GM19395 (cell line): ENCODE results near the gene WTAP.
A peak's percentile ranks its signal among the peaks of the same experiment; 100 is the strongest.
"Not testable (repeated sequence)": the region's sequence is repeated elsewhere in the genome, so short reads cannot be mapped to it uniquely, and the experiment has no call there.

Experiments
- ATAC-seq: cut with Tn5 transposase; IDR thresholded peaks from one replicate; pipeline ENCODE4 v1.9.1; 2021; ENCODE audit warnings: mild to moderate bottlenecking, moderate library complexity; ENCODE audit not compliant: unreplicated experiment

WTAP gene

GRCh38 chr6:159761129-159761872 is 34.0 kb downstream of the WTAP start:
- peak; percentile 1 for ATAC-seq

DNA sequence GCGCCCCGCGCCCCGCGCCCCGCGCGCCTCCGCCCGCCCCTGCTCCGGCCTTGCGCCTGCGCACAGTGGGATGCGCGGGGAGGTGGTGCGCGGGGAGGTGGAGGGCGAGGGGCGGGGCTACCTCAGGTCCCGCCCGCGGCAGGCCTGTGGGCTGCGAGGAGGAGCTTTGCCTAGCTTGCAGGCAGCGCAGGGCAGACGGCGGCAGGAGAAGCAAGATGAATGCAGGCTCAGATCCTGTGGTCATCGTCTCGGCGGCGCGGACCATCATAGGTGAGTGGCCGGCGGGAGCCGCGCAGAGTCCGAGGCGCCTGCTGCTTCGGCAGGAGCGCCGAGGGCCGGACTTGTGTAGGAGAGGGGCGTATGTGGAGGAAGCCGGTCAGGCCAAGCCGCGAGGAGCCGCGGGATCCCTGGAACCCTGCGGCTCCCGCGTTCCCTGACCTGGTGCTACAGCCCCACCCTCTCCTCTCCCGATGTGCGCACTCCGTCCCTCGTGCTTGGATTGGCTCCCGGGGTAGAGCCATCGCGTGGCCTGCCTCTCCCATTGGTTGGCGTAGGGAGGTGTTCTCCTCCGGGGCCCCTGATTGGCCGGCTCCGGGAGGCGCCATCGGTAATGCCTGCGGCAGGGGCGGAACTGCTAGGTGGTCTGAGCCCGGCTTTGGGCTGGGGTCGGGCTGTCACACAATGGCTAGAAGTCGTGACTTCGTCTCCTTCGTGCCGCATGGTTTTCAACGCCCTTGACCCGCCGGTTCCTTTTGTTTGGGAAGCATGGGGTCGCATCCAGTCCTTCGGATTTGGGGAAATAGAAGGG is 34.8 kb downstream of the WTAP start, which contains the start of gene ACAT2:
Gene ACAT2, plus strand, starts transcription at position 173 of the 808 bp plus-strand sequence. Its CDS starts 43 bp downstream, at position 216.
- peak; percentile 99 for ATAC-seq

DNA sequence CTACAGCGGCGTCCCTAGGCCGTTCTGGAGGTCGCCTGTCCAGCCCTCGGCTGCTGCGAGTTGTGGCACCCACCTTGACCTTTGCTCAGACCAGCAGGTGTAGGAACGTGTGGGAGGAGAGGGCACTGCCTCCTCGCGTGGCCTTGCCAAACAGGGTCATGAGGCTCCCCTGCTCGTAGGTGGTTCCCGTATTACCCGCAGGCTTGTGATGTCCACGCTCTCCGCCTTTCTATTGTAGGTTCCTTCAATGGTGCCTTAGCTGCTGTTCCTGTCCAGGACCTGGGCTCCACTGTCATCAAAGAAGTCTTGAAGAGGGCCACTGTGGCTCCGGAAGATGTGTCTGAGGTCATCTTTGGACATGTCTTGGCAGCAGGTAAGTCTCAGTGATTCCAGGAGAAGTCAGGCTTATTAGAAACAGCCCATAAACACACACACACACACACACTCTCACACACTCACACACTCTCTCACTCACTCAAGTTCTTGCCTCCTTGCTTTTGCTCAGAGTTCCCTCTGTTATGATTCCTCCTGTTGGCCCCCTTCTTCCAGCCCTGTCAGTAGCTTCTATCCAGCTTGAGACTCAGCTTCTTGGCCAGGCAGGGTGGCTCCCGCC is 35.5 kb downstream of the WTAP start:
- peak; percentile 21 for ATAC-seq

DNA sequence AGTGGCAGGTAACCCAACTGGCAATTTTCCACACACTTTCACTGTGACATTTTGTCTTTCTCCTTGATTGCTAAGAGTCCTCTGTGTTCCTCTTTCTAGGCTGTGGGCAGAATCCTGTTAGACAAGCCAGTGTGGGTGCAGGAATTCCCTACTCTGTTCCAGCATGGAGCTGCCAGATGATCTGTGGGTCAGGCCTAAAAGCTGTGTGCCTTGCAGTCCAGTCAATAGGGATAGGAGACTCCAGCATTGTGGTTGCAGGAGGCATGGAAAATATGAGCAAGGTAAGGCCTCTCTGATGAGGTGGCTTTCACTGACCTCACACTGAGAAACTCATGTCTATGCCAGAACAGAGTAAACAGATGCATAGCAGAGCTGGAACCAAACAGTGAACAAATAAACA is 39.6 kb downstream of the WTAP start:
- no peak for ATAC-seq

DNA sequence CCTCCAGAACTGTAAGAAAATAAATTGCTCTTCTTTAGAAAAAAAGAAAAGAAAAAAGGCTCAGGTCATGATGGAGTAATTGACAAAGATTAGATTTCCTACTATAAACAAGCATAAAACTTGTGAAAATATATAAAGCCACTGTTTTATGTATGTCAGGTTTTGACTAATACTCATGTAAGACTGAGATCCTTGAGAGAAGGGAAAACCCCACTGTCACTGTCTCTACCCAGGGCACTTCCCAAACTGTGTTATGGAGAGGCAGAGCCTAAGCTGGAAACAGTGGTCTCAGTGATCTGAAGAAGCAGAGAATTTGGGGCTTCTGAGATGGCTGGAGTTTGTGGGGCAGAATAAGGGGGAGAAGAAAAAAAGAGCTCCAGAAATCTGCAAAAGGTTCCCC is 42.2 kb downstream of the WTAP start:
- no peak for ATAC-seq

DNA sequence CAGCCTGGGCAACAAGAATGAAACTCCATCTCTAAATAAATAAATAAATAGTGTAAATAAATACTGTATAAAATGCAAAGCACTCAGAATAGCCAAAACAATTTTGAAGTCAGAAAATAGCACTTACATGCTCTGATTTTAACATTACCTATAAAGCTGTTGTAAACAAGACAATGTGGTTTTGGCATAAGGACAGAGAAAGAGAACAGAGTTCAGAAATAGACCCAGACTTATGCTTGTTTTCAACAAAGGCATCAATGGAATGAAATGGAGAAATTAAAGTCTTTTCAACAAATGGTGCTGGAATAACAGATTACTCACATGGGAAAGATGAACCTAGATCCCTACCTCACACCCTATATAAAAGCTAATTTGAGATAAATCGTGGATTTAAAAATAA is 44.9 kb downstream of the WTAP start:
- no peak for ATAC-seq

- no peak for ATAC-seq
Measured at GRCh38 chr6:159777240-159777904, 50.1 kb downstream of the WTAP start.

DNA sequence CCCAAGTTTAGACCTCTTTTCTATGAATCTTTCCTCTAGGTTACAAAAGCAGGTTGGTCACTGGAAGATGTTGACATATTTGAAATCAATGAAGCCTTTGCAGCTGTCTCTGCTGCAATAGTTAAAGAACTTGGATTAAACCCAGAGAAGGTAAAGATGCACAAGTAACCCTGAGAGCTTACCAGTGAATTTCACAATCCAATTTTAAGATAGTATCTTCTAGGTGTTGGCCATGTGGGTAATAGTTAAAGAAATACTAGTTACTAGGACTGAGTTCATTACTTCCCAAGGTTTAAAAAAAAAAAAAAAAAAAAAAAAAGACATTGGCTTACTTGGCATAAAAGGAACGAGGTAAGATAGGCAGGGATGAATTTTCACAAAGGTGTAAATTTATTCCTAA is 50.8 kb downstream of the WTAP start:
- no peak for ATAC-seq

GRCh38 chr6:159778542-159779103 is 51.3 kb downstream of the WTAP start:
- ATAC-seq: no peak

GRCh38 chr6:159788276-159788675 is 61.0 kb downstream of the WTAP start:
- no peak for ATAC-seq

- peak; percentile 8 for ATAC-seq
Measured at GRCh38 chr6:159788753-159789376, 61.6 kb downstream of the WTAP start.

GRCh38 chr6:159789377-159790148 is 62.3 kb downstream of the WTAP start, which contains the start of gene TCP1:
TSS of gene TCP1 (minus strand) at chr6:159789602. CDS start at chr6:159789468, 134 bp downstream.
- peak; percentile 78 for ATAC-seq

DNA sequence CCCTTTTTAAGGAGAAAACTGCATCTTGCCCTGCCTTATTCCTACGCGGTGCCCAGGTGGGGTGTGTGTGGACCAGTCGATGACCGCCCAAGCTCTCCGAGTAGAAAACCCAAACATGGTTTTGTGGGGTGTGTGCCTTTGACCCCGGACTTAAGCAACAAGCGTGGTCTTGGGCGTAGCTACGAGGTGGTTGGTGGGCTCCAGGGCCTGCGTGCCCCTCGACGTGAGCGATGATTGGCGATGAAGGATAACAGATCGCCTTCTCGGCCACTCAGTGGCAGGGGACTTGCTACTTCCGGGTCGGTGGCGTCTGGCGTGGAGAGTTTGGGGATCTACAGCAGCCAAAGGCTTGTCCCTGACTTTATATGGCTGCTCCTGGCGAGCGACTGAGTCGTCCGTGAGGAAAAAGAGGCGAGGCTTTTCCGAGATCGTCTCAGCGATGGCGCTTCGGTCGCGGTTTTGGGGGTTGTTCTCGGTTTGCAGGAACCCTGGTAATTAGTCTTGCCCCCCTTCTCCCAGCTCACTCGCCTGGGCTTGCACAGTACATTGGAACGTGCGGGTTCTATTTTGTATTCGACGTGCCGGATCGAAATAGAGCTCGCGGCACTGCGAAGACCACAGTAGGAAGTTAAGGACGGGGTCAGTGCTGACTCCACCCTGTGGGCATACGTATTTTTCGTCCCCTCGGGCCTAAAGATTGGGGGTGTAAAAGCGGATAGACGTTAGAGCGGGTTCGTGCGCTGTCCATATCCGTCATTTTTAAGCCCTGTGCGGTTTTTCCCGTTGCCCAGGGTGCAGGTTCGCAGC is 63.0 kb downstream of the WTAP start, which contains the start of gene MRPL18:
Gene MRPL18, plus strand, starts transcription at position 319 of the 807 bp plus-strand sequence. Its CDS starts 121 bp downstream, at position 440.
- peak; percentile 87 for ATAC-seq

GRCh38 chr6:159790956-159791598 is 63.8 kb downstream of the WTAP start:
- no peak for ATAC-seq

GRCh38 chr6:159794976-159795375 is 67.7 kb downstream of the WTAP start:
- ATAC-seq: not testable (repeated sequence)

- no peak for ATAC-seq
Measured at GRCh38 chr6:159797554-159797953, 70.2 kb downstream of the WTAP start.

GRCh38 chr6:159800141-159800865 is 73.0 kb downstream of the WTAP start, which contains the start of gene PNLDC1:
TSS of gene PNLDC1 (plus strand) at chr6:159800276. CDS start at chr6:159800308, 32 bp downstream.
- no peak for ATAC-seq
